ENCODE data around the gene CYYR1. TPM values are rescaled to one million over a fixed set of nuclear protein-coding genes. Genes with fewer than 3 reads are reported as not detected.

Gene CYYR1
- total RNA-seq, 2 experiments from 2014 or later = not detected

DNA sequence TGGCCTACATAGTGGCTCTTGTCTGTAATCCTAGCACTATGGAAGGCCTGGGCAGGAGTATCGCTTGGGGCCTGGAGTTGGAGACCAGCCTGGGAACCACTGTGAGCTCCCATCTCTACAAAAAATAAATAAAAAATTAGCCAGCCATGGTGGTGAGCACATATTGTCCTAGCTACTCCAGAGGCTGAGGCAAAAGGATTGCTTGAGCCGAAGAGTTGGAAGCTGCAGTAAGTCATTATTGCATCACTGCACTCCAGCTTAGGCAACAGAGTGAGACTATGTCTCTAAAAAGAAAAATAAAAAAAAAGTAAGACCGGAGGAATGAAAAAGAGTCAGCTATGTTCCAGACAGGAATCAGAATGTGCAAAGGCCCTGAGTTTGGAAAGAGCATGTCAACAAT is 115.3 kb downstream of the CYYR1 start:
- H3K4me1 Mint-ChIP-seq = no peaks in the 10 kb centered on the region
- no peaks in the 10 kb centered on the region for H3K27me3 Mint-ChIP-seq
- no peaks in the 10 kb centered on the region for H3K36me3 Mint-ChIP-seq
- no peak overlapping the region for H3K4me3 Mint-ChIP-seq
- peaks cover 12% of the 10 kb centered on the region for H3K9me3 Mint-ChIP-seq (ENCODE audit: low read depth)
- no peak for ATAC-seq
- no peak overlapping the region for H3K27ac Mint-ChIP-seq
- DNase-seq = no peak
- CTCF ChIA-PET = no interaction called here

DNA sequence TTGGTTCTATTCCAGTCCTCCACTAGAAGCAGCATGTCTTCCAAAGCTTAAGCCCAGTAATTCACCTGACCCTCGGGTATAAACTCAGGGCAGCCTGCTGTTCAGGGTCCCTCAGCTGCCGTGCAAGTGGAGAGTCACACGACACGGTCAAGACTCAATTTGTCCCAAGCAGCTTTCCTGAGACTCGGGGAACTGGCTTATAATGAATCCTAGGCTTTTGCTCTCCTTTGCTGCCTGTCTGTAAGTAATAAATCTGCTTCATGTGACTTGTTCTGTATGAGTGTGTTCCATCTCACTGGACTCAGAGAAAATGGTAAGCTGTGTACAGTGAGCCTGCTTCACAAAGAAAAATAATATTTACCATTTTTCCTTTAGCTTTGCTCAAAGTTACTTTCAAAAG is 119.8 kb downstream of the CYYR1 start:
- CTCF ChIA-PET = no interaction called here
- Mint-ChIP-seq H3K9me3 (ENCODE audit: low read depth) (peaks cover 4% of the 10 kb centered on the region), H3K27me3 (no peaks in the 10 kb centered on the region), H3K27ac (no peak overlapping the region), H3K4me1 (no peaks in the 10 kb centered on the region), H3K4me3 (no peak overlapping the region), H3K36me3 (no peaks in the 10 kb centered on the region)
- DNase-seq (no peak), ATAC-seq (no peak)

DNA sequence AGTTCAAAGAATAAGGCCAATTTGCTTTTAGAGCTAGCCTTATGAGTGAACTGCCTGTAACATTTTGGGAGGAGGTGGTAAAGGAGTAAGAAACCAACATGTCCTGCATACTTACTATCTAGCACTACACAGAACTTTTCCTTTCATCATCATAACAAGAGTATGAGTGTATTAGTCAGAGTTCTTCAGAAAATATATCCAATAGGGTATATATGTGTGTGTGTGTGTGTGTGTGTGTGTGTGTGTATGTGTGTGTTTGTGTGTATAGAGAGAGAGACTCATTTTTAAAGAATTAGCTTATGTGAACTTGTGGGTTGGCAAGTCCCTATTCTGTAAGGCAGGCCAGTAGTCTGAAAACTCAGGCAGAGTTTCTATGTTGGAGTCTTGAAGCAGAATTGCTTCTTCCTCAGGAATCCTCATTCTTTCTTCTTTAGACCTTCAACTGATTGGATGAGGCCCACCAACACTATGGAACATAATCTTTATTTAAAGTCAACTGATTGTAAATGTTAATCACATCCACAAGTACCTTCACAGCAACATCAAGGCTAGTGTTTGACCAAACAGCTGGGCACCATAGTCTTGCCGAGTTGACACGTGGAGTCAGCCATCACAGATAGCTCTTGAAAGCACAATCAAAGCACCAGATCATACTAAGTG is 121.9 kb downstream of the CYYR1 start:
- no peak for ATAC-seq
- Mint-ChIP-seq H3K27me3 (no peaks in the 10 kb centered on the region), H3K4me1 (no peaks in the 10 kb centered on the region), H3K27ac (no peak overlapping the region), H3K36me3 (no peaks in the 10 kb centered on the region), H3K4me3 (no peak overlapping the region), H3K9me3 (ENCODE audit: low read depth) (peaks cover 6% of the 10 kb centered on the region)
- no peak for DNase-seq
- CTCF ChIA-PET = no interaction called here

DNA sequence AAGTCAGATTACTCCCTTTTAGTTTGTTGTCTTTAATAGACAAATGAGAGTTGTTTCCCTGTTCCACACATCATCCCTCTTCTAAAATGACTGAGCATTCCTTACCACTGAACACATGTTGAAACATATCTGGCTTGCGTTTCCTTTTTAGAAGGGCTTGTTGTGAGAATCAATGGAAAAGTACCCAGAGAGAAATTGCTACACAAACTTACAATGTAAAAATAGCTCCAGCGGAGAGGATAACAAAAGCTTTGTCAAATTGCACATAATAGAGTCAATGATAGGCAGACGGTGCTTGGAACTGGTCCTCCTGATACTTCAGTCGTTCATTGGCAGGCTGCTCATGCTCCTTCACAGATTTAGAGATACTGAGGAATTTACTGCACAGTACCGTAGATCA is 123.9 kb downstream of the CYYR1 start:
- H3K4me3 Mint-ChIP-seq = no peak overlapping the region

DNA sequence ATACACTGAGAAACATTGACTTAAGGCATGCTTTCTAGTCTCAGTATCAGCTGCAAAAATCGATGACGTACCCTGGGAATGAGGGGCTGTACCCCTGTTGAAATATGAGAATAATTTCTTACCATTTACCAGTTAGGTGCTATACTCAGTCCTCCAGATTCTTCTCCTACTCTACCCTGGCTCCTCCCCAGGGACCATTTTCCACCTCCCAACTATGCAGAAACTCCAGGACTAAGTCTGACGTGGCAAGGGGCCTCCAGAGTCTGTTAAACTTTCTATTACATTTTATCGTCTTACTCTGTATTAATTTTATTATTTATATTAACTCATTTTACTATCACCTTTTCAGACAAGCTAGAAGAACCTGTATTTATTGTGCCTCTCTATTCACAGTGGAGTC is 124.3 kb downstream of the CYYR1 start:
- H3K27me3 Mint-ChIP-seq = no peaks in the 10 kb centered on the region
- ATAC-seq (no peak), DNase-seq (no peak)
- peaks cover 2% of the 10 kb centered on the region for H3K9me3 Mint-ChIP-seq (ENCODE audit: low read depth)
- no peaks in the 10 kb centered on the region for H3K4me1 Mint-ChIP-seq
- CTCF ChIA-PET = no interaction called here
- no peak overlapping the region for H3K4me3 Mint-ChIP-seq
- H3K36me3 Mint-ChIP-seq = no peaks in the 10 kb centered on the region
- no peak overlapping the region for H3K27ac Mint-ChIP-seq

More for the DNA sequence above, 123.9 kb downstream of the CYYR1 start:
- no peak overlapping the region for H3K27ac Mint-ChIP-seq
- H3K27me3 Mint-ChIP-seq = no peaks in the 10 kb centered on the region
- H3K36me3 Mint-ChIP-seq = no peaks in the 10 kb centered on the region
- DNase-seq (no peak), ATAC-seq (no peak)
- H3K4me1 Mint-ChIP-seq = no peaks in the 10 kb centered on the region
- peaks cover 2% of the 10 kb centered on the region for H3K9me3 Mint-ChIP-seq (ENCODE audit: low read depth)
- CTCF ChIA-PET = no interaction called here

DNA sequence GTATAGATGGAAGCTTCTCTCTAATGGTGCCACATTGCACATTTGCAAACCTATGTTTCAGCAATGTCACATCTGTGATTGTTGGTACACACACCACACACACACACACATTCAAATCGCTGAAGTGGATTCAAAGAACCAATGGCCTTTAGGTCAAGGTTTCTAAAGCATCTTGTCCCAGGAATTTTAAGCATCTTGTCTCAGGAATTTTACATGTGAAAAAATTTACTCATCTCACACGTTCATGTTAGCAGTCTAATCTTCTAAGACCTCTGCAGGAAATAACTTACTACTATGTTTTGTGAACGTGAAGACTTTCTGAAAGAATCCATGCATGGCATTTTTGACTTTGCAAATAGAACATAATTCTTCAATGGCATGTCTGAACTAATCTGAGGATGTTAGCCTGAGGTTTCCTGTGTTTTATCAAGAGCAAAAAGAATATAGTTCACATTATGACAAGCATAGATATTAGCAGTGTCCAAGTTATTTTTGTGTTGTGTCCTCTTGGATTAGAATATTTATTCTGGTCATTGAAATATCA is 125.1 kb downstream of the CYYR1 start:
- DNase-seq = no peak
- Mint-ChIP-seq H3K4me1 (no peaks in the 10 kb centered on the region), H3K9me3 (ENCODE audit: low read depth) (peaks cover 2% of the 10 kb centered on the region), H3K4me3 (no peak overlapping the region), H3K27ac (no peak overlapping the region), H3K27me3 (no peaks in the 10 kb centered on the region), H3K36me3 (no peaks in the 10 kb centered on the region)
- ATAC-seq = no peak
- CTCF ChIA-PET = no interaction called here

DNA sequence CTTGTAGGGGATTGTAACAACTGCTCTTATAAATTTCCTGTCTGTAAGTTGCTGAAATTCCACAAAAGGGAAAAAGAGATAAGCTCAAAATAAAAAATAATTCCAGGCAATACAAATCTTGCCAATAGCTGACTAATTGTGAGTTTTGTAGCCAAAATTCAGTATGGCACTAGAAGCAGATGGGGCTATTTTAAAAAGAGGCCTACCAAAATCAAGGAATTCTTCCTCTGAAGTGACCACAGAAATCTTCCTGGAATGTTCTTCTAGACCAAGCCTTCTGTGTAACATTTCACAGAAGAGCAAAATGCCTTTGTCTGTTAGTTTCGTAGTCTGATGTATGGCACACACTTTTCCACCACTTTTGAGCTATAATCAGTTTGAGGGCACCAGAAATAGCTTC is 127.6 kb downstream of the CYYR1 start:
- CTCF ChIA-PET = no interaction called here
- ATAC-seq (no peak), DNase-seq (no peak)

DNA sequence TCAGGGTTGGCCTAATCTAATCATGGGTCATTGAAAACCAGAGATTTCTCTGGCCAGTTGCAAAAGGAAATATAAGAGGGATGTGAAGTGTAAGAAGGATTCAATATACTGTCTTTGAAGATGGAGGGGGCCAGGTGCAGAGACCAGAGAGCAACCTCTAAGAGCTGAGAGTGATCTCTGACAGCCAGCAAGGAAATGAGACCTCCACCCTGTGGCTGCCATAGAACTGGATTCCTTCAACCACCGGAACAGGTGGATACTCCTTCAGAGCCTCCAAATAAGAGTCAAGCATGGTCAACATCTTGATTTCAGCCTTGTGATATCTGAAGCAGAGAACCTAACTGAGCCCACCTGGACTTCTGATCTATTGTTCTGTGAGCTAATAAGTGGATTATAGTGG is 128.4 kb downstream of the CYYR1 start:
- H3K4me1 Mint-ChIP-seq = no peaks in the 10 kb centered on the region

More for the DNA sequence above, 127.6 kb downstream of the CYYR1 start:
- no peak overlapping the region for H3K4me3 Mint-ChIP-seq
- no peaks in the 10 kb centered on the region for H3K27me3 Mint-ChIP-seq
- no peaks in the 10 kb centered on the region for H3K4me1 Mint-ChIP-seq
- H3K9me3 Mint-ChIP-seq (ENCODE audit: low read depth) = peaks cover 2% of the 10 kb centered on the region
- H3K36me3 Mint-ChIP-seq = no peaks in the 10 kb centered on the region
- H3K27ac Mint-ChIP-seq = no peak overlapping the region

DNA sequence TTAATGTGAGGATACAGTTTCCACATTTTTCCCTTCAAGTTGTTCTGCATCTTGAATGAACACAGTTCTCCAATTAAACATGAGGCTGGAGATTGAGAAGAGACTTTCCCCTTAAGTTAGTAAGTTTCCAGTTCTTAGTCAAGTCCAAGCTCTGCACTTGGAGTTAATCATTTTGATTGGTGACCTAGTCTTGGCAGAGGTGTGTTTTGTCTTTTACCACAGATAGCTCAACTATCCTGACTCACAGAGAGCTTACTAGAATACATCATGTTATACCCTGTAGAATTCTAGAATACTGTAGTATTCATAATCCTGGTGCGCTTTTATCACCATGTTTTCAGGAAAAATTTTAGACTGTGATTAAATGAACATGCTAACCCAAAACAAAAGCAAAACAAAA is 129.2 kb downstream of the CYYR1 start:
- ATAC-seq = no peak
- no peak for DNase-seq
- no peaks in the 10 kb centered on the region for H3K36me3 Mint-ChIP-seq
- no peak overlapping the region for H3K4me3 Mint-ChIP-seq
- H3K27me3 Mint-ChIP-seq = no peaks in the 10 kb centered on the region
- H3K27ac Mint-ChIP-seq = no peak overlapping the region
- peaks cover 2% of the 10 kb centered on the region for H3K9me3 Mint-ChIP-seq (ENCODE audit: low read depth)
- no peaks in the 10 kb centered on the region for H3K4me1 Mint-ChIP-seq
- CTCF ChIA-PET = no interaction called here

More for the DNA sequence above, 128.4 kb downstream of the CYYR1 start:
- no peaks in the 10 kb centered on the region for H3K27me3 Mint-ChIP-seq
- H3K36me3 Mint-ChIP-seq = no peaks in the 10 kb centered on the region
- H3K4me3 Mint-ChIP-seq = no peak overlapping the region
- H3K9me3 Mint-ChIP-seq (ENCODE audit: low read depth) = peaks cover 2% of the 10 kb centered on the region
- CTCF ChIA-PET = no interaction called here
- no peak overlapping the region for H3K27ac Mint-ChIP-seq
- DNase-seq (no peak), ATAC-seq (no peak)

DNA sequence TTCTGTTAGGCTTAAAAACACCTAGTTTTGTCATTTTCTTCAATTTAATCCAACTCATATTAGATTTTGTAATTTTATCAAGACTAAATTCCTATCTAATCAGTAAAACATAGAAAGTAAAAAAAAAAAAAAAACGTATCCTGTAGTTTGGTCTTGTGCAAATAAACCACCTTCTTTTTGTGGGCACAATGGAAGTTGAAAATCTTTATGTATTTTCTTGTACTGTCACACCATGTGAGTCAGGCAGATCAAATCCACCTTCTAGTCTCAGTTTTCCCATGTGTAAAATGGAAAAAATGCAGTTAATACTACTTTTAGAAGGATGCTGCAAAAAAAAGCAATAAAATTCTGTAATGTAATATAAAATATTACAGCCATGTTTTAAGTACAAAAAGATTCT is 129.8 kb downstream of the CYYR1 start:
- ATAC-seq (no peak), DNase-seq (no peak)
- no peaks in the 10 kb centered on the region for H3K27me3 Mint-ChIP-seq
- H3K4me1 Mint-ChIP-seq = no peaks in the 10 kb centered on the region
- H3K4me3 Mint-ChIP-seq = no peak overlapping the region
- H3K27ac Mint-ChIP-seq = no peak overlapping the region
- CTCF ChIA-PET = no interaction called here
- H3K9me3 Mint-ChIP-seq (ENCODE audit: low read depth) = peaks cover 2% of the 10 kb centered on the region
- no peaks in the 10 kb centered on the region for H3K36me3 Mint-ChIP-seq

DNA sequence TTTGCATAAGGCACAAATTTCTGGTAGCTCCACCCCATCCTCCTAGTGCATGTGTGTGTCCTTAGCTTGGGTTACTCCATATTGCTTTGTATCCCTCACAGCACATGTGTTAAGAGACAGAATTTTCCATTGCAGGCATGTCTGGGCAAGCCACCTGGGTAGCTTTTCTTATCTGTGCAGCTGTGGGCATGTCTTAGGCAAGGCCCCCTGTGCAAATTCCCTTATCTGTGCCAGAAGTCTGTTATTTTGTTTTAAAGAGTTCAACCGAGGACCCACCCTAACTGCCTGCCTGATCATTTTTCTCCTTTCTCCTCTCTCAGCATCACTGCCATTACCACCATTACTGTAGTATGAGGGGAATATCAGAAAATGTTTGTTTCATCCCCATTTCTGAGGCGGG is 131.9 kb downstream of the CYYR1 start:
- H3K9me3 Mint-ChIP-seq (ENCODE audit: low read depth) = no peaks in the 10 kb centered on the region
- CTCF ChIA-PET = no interaction called here
- H3K27me3 Mint-ChIP-seq = no peaks in the 10 kb centered on the region
- H3K27ac Mint-ChIP-seq = no peak overlapping the region
- H3K4me3 Mint-ChIP-seq = no peak overlapping the region
- DNase-seq (no peak), ATAC-seq (no peak)
- no peaks in the 10 kb centered on the region for H3K4me1 Mint-ChIP-seq
- no peaks in the 10 kb centered on the region for H3K36me3 Mint-ChIP-seq

DNA sequence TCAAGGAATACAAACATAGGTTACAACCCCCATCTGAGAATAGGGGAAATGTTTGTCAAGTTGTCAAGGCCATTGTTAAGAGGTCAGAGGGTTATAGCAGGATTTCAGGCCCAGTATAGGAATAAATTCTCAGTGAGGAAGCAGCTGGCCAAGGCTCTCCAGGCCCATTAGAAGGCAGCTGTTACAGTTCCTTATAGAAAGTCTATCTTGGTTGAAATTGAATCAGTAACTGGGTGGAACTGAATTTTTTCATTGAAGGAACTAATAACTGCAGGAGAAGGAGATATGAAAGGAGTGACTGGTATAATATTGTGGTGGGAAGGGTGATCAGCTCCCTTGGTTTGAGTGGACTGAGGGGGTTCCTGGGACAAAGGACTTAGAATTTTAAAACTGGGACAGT is 134.1 kb downstream of the CYYR1 start:
- ATAC-seq = no peak
- H3K4me3 Mint-ChIP-seq = no peak overlapping the region
- peaks cover 2% of the 10 kb centered on the region for H3K9me3 Mint-ChIP-seq (ENCODE audit: low read depth)
- no peaks in the 10 kb centered on the region for H3K27me3 Mint-ChIP-seq
- H3K36me3 Mint-ChIP-seq = no peaks in the 10 kb centered on the region
- CTCF ChIA-PET = no interaction called here
- no peak for DNase-seq
- no peak overlapping the region for H3K27ac Mint-ChIP-seq
- H3K4me1 Mint-ChIP-seq = no peaks in the 10 kb centered on the region

DNA sequence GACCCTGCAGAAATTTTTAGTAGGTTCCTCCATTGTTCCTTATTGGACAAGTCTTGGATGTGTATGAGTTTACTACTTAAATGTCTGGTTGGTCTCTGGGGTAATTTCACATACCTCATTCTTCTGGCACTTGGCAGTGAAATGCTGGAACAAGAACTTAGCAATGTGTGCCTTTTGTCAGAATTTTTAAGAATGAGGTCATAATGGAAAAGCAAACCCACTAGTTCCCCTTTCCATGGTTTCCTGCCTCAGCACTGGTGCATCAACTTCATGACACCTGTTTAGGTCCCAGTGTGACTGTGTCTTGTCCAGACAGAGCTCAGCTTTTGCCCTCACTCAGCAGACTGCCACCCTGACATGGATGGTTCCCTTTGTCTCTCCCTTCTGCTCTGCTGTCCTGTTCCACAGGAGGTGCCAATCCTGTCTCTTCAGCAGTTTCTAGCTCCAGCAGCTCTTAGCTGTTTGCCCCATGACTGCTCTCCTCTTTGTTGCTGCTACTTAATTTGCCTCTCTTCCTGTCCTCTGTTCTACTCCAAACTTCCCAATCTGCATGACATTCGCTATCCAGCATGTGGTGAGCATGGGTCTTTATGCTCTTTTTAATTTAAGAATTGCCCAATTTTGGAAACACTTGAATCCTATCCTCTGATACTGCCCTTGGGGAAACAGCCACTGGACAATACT is 135.6 kb downstream of the CYYR1 start:
- no peak overlapping the region for H3K27ac Mint-ChIP-seq
- H3K9me3 Mint-ChIP-seq (ENCODE audit: low read depth) = peaks cover 2% of the 10 kb centered on the region
- H3K4me3 Mint-ChIP-seq = no peak overlapping the region
- no peaks in the 10 kb centered on the region for H3K36me3 Mint-ChIP-seq
- CTCF ChIA-PET = no interaction called here
- H3K27me3 Mint-ChIP-seq = no peaks in the 10 kb centered on the region
- no peak for DNase-seq
- ATAC-seq = no peak
- H3K4me1 Mint-ChIP-seq = no peaks in the 10 kb centered on the region

DNA sequence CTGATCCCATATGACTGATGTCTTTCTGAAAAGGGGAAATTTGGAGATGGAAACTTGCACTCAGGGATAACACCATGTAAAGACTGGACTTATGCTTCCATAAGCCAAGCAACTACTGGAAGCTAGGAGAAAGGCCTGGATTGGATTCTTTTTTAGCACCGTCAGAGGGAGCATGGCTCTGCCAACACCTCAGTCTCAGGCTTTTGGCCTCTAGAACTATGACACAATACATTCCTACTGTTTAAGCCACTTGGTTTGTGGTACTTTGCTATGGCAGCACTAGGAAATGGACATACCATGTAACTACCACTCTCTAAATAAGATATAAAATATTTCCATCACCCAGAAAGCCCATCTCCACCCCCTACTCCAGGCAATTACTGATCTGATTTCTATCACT is 139.7 kb downstream of the CYYR1 start:
- Mint-ChIP-seq H3K9me3 (ENCODE audit: low read depth) (peaks cover 2% of the 10 kb centered on the region), H3K4me1 (no peaks in the 10 kb centered on the region), H3K36me3 (no peaks in the 10 kb centered on the region), H3K4me3 (no peak overlapping the region), H3K27me3 (no peaks in the 10 kb centered on the region), H3K27ac (no peak overlapping the region)
- ATAC-seq = no peak
- no peak for DNase-seq
- CTCF ChIA-PET = no interaction called here
